PC-3 (cell line): Measurements from ENCODE around the gene NUP93.

Experiments
- EZH2 ChIP-seq: fragments of 300-600 bp; sonication (generic); IDR thresholded peaks from one replicate; pipeline ENCODE4 v1.6.1; 2017; ENCODE audit warnings: antibody characterized with exemption, mild to moderate bottlenecking, low read length; ENCODE audit not compliant: unreplicated experiment
- EZH2phosphoT487 ChIP-seq: fragments of 300-600 bp; sonication (generic); IDR thresholded peaks from 2 replicates; pipeline ENCODE4 v1.6.1; 2018; ENCODE audit warnings: mild to moderate bottlenecking, antibody characterized with exemption, low read length, borderline replicate concordance
- TF ChIP-seq, protein P1 (sequence below): fragments of 300-600 bp; sonication (generic); conservative IDR thresholded peaks from 2 replicates; pipeline ENCODE4 v1.5.1; 2017; ENCODE audit warnings: antibody characterized with exemption, low read depth, mild to moderate bottlenecking, low read length

DNA sequence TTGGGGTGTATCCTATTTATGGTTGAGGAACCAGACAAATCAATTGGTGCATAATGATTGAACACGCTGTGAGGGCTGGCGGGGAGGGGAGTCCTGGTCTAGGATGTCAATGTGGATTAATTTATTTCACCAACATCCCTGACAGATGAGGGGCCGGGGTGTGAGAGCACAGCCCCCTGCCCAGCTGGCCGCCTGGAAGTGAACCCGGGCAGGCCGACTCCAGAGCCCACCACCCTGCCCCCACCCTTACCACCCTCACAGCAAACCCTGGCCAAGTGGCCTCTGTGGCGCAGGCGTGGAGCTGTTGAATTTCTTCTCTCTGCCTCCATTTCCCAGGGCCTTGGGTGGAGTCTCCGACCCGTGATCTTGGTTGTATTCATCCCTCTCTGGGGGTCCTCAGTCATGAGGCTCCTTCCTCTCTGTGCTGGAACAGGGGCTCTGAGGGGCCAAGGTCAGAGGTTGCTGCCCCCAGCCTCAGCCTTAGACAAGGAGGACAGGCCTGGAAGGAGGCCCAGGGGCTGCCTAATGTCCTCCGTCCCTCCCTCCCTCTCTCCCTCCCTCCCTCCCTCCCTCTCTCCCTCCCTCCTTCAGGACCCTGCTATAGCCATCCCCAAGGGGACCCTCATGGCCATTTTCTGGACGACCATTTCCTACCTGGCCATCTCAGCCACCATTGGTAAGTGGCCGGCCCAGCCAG, 147.7 kb downstream of the NUP93 start:
- TF ChIP-seq, protein P1, sequence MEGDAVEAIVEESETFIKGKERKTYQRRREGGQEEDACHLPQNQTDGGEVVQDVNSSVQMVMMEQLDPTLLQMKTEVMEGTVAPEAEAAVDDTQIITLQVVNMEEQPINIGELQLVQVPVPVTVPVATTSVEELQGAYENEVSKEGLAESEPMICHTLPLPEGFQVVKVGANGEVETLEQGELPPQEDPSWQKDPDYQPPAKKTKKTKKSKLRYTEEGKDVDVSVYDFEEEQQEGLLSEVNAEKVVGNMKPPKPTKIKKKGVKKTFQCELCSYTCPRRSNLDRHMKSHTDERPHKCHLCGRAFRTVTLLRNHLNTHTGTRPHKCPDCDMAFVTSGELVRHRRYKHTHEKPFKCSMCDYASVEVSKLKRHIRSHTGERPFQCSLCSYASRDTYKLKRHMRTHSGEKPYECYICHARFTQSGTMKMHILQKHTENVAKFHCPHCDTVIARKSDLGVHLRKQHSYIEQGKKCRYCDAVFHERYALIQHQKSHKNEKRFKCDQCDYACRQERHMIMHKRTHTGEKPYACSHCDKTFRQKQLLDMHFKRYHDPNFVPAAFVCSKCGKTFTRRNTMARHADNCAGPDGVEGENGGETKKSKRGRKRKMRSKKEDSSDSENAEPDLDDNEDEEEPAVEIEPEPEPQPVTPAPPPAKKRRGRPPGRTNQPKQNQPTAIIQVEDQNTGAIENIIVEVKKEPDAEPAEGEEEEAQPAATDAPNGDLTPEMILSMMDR = no peak
- no peak for TF ChIP-seq EZH2
- TF ChIP-seq EZH2phosphoT487 = no peak
